ENCODE results near the gene MMS19.

- TF ChIP-seq CTCF (IDR thresholded peaks at IDR 0.05; ENCODE audit: insufficient read depth, low read length) (no peak), POLR2AphosphoS5 (IDR thresholded peaks at IDR 0.05; ENCODE audit: low read depth) (no peak)
Observed at GRCh38 chr10:97500297-97500575, 2.0 kb upstream of the MMS19 start.
